K562 (cell line): Measurements from ENCODE around the gene GTF3C4. TPM values are rescaled to one million over a fixed set of nuclear protein-coding genes. Genes with fewer than 3 reads are reported as not detected.

Experiments used
- CREB1 ChIP-seq, 2 experiments: sonication (generic) in 1 of 2; formaldehyde crosslinking in 1 of 2; IDR thresholded peaks; 2 replicates each; pipeline versions ENCODE4 v1.6.1 to v1.8.0; 2012 to 2022; ENCODE audit warnings: inconsistent platforms in 1 of 2, mild to moderate bottlenecking in 1 of 2, missing genetic modification reagents in 1 of 2, moderate library complexity in 1 of 2
- CREM ChIP-seq: IDR thresholded peaks from 2 replicates; pipeline ENCODE4 v1.6.1; 2014; ENCODE audit warnings: antibody characterized with exemption, low read depth
- HMGXB4 ChIP-seq: sonication (generic); formaldehyde crosslinking; IDR thresholded peaks from 2 replicates; pipeline ENCODE4 v1.8.1; 2023; ENCODE audit warnings: mild to moderate bottlenecking, missing genetic modification reagents
- JUND ChIP-seq, 2 experiments: IDR thresholded peaks; 2 replicates in 1 of 2; 3 replicates in 1 of 2; pipeline ENCODE4 v1.6.1; 2011; ENCODE audit warnings: borderline replicate concordance in 2 of 2, low read depth in 2 of 2, low read length in 2 of 2, improper control_type of control experiment in 1 of 2, missing biosample characterization in 1 of 2, missing genetic modification characterization in 1 of 2, missing genetic modification reagents in 1 of 2
- POLR2AphosphoS5 ChIP-seq: IDR thresholded peaks from 2 replicates; pipeline ENCODE4 v1.6.1; 2011; ENCODE audit warnings: mild to moderate bottlenecking, low read depth, low read length, moderate library complexity; ENCODE audit not compliant: control insufficient read depth, insufficient read depth
- POLR2G ChIP-seq: fragments of 200-400 bp; formaldehyde crosslinking; IDR thresholded peaks from 2 replicates; pipeline ENCODE4 v1.6.1; 2017; ENCODE audit warnings: low read depth, mild to moderate bottlenecking, antibody characterized with exemption, low read length, moderate library complexity
- POU5F1 ChIP-seq: fragments of 150-350 bp; IDR thresholded peaks from 2 replicates; pipeline ENCODE4 v1.6.1; 2014; ENCODE audit warnings: borderline replicate concordance, low read length, low read depth, mild to moderate bottlenecking; ENCODE audit not compliant: partially characterized antibody
- SIN3B ChIP-seq: fragments of 450-650 bp; IDR thresholded peaks from 2 replicates; pipeline ENCODE4 v1.6.1; 2017; ENCODE audit warnings: low read depth, mild to moderate bottlenecking, moderate library complexity
- SUPT5H ChIP-seq: fragments of 450-650 bp; IDR thresholded peaks from 2 replicates; pipeline ENCODE4 v1.6.1; 2016
- ZBTB12 ChIP-seq: fragments of 250-450 bp; sonication (Bioruptor Pico); IDR thresholded peaks from 2 replicates; pipeline ENCODE4 v1.4.0; 2020
- ZC3H8 ChIP-seq: fragments of 450-650 bp; IDR thresholded peaks from 2 replicates; pipeline ENCODE4 v1.6.1; 2017
- ZHX1 ChIP-seq: fragments of 150-350 bp; conservative IDR thresholded peaks from 2 replicates; pipeline ENCODE4 v1.6.1; 2014; ENCODE audit warnings: low read length
- ZNF12 ChIP-seq: sonication (generic); formaldehyde crosslinking; IDR thresholded peaks from 2 replicates; pipeline ENCODE4 v1.4.0; 2020; ENCODE audit warnings: mild to moderate bottlenecking, missing genetic modification reagents
- ZNF398 ChIP-seq: fragments of 250-450 bp; sonication (Bioruptor Pico); IDR thresholded peaks from 2 replicates; pipeline ENCODE4 v1.8.0; 2021; ENCODE audit warnings: moderate library complexity, mild to moderate bottlenecking, inconsistent platforms
- ZNF740 ChIP-seq, 3 experiments: fragments of 200-800 bp in 1 of 3; sonication (Bioruptor generic) in 1 of 3; sonication (generic) in 1 of 3; formaldehyde crosslinking in 1 of 3; IDR thresholded peaks; 2 replicates each; pipeline versions ENCODE4 v1.6.1 to v1.8.0; 2016 to 2022; ENCODE audit warnings: mild to moderate bottlenecking in 2 of 3, missing compliant biosample characterization in 2 of 3, missing genetic modification characterization in 2 of 3, missing genetic modification reagents in 1 of 3
- polyA plus RNA-seq, 8 experiments: library from polyadenylated mRNA; depleted of rRNA in 4 of 8; stranded (reverse) in 5 of 8; unstranded in 3 of 8; fragments of >200 nt; fragmentation: Nextera tagmentation in 2 of 8; fragmentation: Illumina TruSeq in 1 of 8; extraction: Ambion mirVana in 2 of 8; extraction: Trizol in 1 of 8; gene quantifications; 2 replicates each; pipeline versions ENCODE4 v1.2.1 to v1.2.3, GENCODE V29; 2011 to 2014; ENCODE audit warnings: inconsistent platforms in 1 of 8, missing spikeins in 1 of 8
- total RNA-seq, 7 experiments: library from RNA; depleted of rRNA in 6 of 7; stranded (reverse); fragments of >200 nt in 6 of 7; fragmentation: Illumina TruSeq in 2 of 7; extraction: Trizol in 2 of 7; gene quantifications; 2 replicates each; pipeline versions ENCODE4 v1.2.1 to v1.2.3, GENCODE V29; 2011 to 2021; ENCODE audit warnings: low replicate concordance in 1 of 7

GTF3C4 gene
- total and polyA plus RNA-seq, 9 of the 15 experiments (the other 6 are each of a cell fraction or from before 2014, with no cell fraction given) = 3.9 to 20.0 (median 12.2) TPM

- TF ChIP-seq ZNF398 (CRISPR knock-in tag) (no peak), POLR2AphosphoS5 (no peak; the same call in 1 of the 2 replicates), HMGXB4 (no peak), ZBTB12 (CRISPR knock-in tag) (peak; percentile 46; the same call in 1 of the 2 replicates), POU5F1 (peak; percentile 0), JUND (IDR thresholded peaks at IDR 0.05; ENCODE audit: borderline replicate concordance, low read depth, low read length) (0 out of 2 replicates have a peak, but pooled peaks have one; percentile 17), JUND (tag; IDR thresholded peaks at IDR 0.05; ENCODE audit: borderline replicate concordance, low read depth, low read length) (no peak), ZNF12 (CRISPR knock-in tag) (no peak), ZNF740 (CRISPR knock-in tag; IDR thresholded peaks at IDR 0.05) (0 out of 2 replicates have a peak, but pooled peaks have one; percentile 62), ZNF740 (tag; IDR thresholded peaks at IDR 0.05) (no peak), SUPT5H (peak; percentile 40; the same call in 1 of the 2 replicates), POLR2G (peak; percentile 77), SIN3B (peak; percentile 88), ZC3H8 (no peak), CREM (peak; percentile 89; the same call in 1 of the 2 replicates), ZHX1 (no peak), CREB1 (IDR thresholded peaks at IDR 0.05) (peak; percentile 71; the same call in 1 of the 2 replicates), CREB1 (CRISPR knock-in tag; IDR thresholded peaks at IDR 0.05) (peak; percentile 62; the same call in 1 of the 2 replicates)
These were observed at the start of gene GTF3C4 (continued) for GRCh38 chr9:132670457-132671391.
